Endodermal cell (in vitro differentiated cells): ENCODE measurements around the gene CYP19A1. TPM values are rescaled to one million over a fixed set of nuclear protein-coding genes. Genes with fewer than 3 reads are reported as not detected.

Source experiments
- DNase-seq: peaks from one replicate; pipeline ENCODE4 v3.0.0-alpha.2; 2017
- H3K27ac ChIP-seq: 2 replicates; pipeline ENCODE4 v1.5.1; 2013; ENCODE audit warnings: mild to moderate bottlenecking, low read depth, low read length, moderate library complexity
- H3K27me3 ChIP-seq: 2 replicates; pipeline ENCODE4 v1.6.1; 2013; ENCODE audit warnings: mild to moderate bottlenecking, low read length, moderate library complexity; ENCODE audit not compliant: insufficient read depth, control insufficient read depth, poor library complexity, severe bottlenecking
- H3K36me3 ChIP-seq: 2 replicates; pipeline ENCODE4 v1.7.0; 2013; ENCODE audit warnings: mild to moderate bottlenecking, low read length, moderate library complexity; ENCODE audit not compliant: control insufficient read depth, insufficient read depth
- H3K4me1 ChIP-seq: one replicate; pipeline ENCODE4 v1.7.0; 2013; ENCODE audit warnings: low read length; ENCODE audit not compliant: control insufficient read depth, insufficient read depth
- H3K4me3 ChIP-seq: 2 replicates; pipeline ENCODE4 v1.5.1; 2013; ENCODE audit warnings: mild to moderate bottlenecking, low read length, moderate library complexity
- H3K9ac ChIP-seq: 2 replicates; pipeline ENCODE4 v1.6.1; 2013; ENCODE audit warnings: mild to moderate bottlenecking, low read length, moderate library complexity; ENCODE audit not compliant: poor library complexity, severe bottlenecking; ENCODE audit errors: extremely low read depth
- H3K9me3 ChIP-seq: 2 replicates; pipeline ENCODE4 v1.6.1; 2013; ENCODE audit warnings: mild to moderate bottlenecking, low read length, moderate library complexity; ENCODE audit not compliant: control insufficient read depth
- H3K27ac Mint-ChIP-seq: 2 replicates; pipeline ENCODE4 v1.8.0; 2020; ENCODE audit warnings: mixed read lengths
- H3K27me3 Mint-ChIP-seq: 2 replicates; pipeline ENCODE4 v1.8.0; 2021; ENCODE audit warnings: mild to moderate bottlenecking, mixed read lengths; ENCODE audit not compliant: insufficient read depth
- H3K36me3 Mint-ChIP-seq: 2 replicates; pipeline ENCODE4 v1.8.0; 2020; ENCODE audit warnings: low read depth, mixed read lengths
- H3K4me1 Mint-ChIP-seq: 2 replicates; pipeline ENCODE4 v1.8.0; 2020; ENCODE audit warnings: mixed read lengths
- H3K4me3 Mint-ChIP-seq: 2 replicates; pipeline ENCODE4 v1.8.0; 2020; ENCODE audit warnings: mild to moderate bottlenecking, moderate library complexity, mixed read lengths
- H3K9me3 Mint-ChIP-seq: 2 replicates; pipeline ENCODE4 v1.8.0; 2020; ENCODE audit warnings: mild to moderate bottlenecking, mixed read lengths
- CTCF ChIP-seq: fragments of 200-600 bp; sonication (generic); conservative IDR thresholded peaks from 2 replicates; pipeline ENCODE4 v1.5.0; 2021; ENCODE audit warnings: antibody characterized with exemption, mild to moderate bottlenecking
- WGBS, 2 experiments: methylation state at CpG; one replicate each; pipeline versions ENCODE4 v1.1.5 to v1.1.7; 2013; ENCODE audit warnings: missing lambda C conversion rate in 2 of 2, mixed read lengths in 1 of 2; ENCODE audit not compliant: insufficient coverage in 1 of 2, insufficient read length in 1 of 2; 5-methylcytosine and 5-hydroxymethylcytosine counted together
- total RNA-seq, 2 donors: library from RNA; stranded (reverse); fragmentation: NEBNext Ultra II Directional in 1 of 2; extraction: Animal tissue kit (Norgen Biotek cat#: 25700) in 1 of 2; gene quantifications; 2 replicates in 1 of 2; 3 replicates in 1 of 2; pipeline ENCODE4 v1.2.1, GENCODE V29; 2021

Gene CYP19A1
- total RNA-seq, 2 donors from 2014 or later = not detected

- H3K9me3 ChIP-seq = no peaks in the 10 kb centered on the region
- Mint-ChIP-seq H3K27me3 (peaks cover 34% of the 10 kb centered on the region), H3K4me1 (peaks cover 10% of the 10 kb centered on the region), H3K9me3 (no peaks in the 10 kb centered on the region), H3K27ac (no peak overlapping the region), H3K4me3 (no peak overlapping the region), H3K36me3 (no peaks in the 10 kb centered on the region)
- H3K27ac ChIP-seq = no peak overlapping the region
- H3K36me3 ChIP-seq = no peaks in the 10 kb centered on the region
- H3K4me3 ChIP-seq = no peak overlapping the region
- H3K27me3 ChIP-seq = peaks cover 3% of the 10 kb centered on the region
- no peak for TF ChIP-seq CTCF
- DNase-seq = no peak
- no peaks in the 10 kb centered on the region for H3K4me1 ChIP-seq
- H3K9ac ChIP-seq = no peak overlapping the region
- WGBS, 2 experiments = 90 to 92% methylated on average over 3 of the region's 3 CpGs
Measured at GRCh38 chr15:51307325-51307724, 31.1 kb downstream of the CYP19A1 start.

GRCh38 chr15:51303462-51303980, 34.9 kb downstream of the CYP19A1 start:
- Mint-ChIP-seq H3K4me3 (no peak overlapping the region), H3K27ac (no peak overlapping the region), H3K4me1 (peaks cover 7% of the 10 kb centered on the region), H3K27me3 (peaks cover 31% of the 10 kb centered on the region), H3K9me3 (no peaks in the 10 kb centered on the region), H3K36me3 (no peaks in the 10 kb centered on the region)
- Histone ChIP-seq H3K9me3 (no peaks in the 10 kb centered on the region), H3K4me1 (no peaks in the 10 kb centered on the region), H3K27ac (no peak overlapping the region), H3K27me3 (no peaks in the 10 kb centered on the region), H3K4me3 (no peak overlapping the region), H3K36me3 (no peaks in the 10 kb centered on the region), H3K9ac (no peak overlapping the region)
- no peak for DNase-seq
- no peak for TF ChIP-seq CTCF
- WGBS, 2 experiments = 83 to 92% methylated on average over 2 of the region's 2 CpGs

GRCh38 chr15:51302480-51302879, 35.9 kb downstream of the CYP19A1 start:
- no peak for TF ChIP-seq CTCF
- Histone ChIP-seq H3K36me3 (no peaks in the 10 kb centered on the region), H3K27me3 (no peaks in the 10 kb centered on the region), H3K27ac (no peak overlapping the region), H3K9ac (no peak overlapping the region), H3K4me3 (no peak overlapping the region), H3K9me3 (no peaks in the 10 kb centered on the region), H3K4me1 (no peaks in the 10 kb centered on the region)
- H3K27ac Mint-ChIP-seq = no peak overlapping the region
- H3K36me3 Mint-ChIP-seq = no peaks in the 10 kb centered on the region
- H3K4me3 Mint-ChIP-seq = no peak overlapping the region
- H3K4me1 Mint-ChIP-seq = peaks cover 7% of the 10 kb centered on the region
- H3K9me3 Mint-ChIP-seq = no peaks in the 10 kb centered on the region
- DNase-seq = no peak
- WGBS, 2 experiments = 91 to 93% methylated on average over 6 of the region's 6 CpGs
- H3K27me3 Mint-ChIP-seq = peaks cover 21% of the 10 kb centered on the region
